Measurements from ENCODE around the gene PIEZO1.

DNA sequence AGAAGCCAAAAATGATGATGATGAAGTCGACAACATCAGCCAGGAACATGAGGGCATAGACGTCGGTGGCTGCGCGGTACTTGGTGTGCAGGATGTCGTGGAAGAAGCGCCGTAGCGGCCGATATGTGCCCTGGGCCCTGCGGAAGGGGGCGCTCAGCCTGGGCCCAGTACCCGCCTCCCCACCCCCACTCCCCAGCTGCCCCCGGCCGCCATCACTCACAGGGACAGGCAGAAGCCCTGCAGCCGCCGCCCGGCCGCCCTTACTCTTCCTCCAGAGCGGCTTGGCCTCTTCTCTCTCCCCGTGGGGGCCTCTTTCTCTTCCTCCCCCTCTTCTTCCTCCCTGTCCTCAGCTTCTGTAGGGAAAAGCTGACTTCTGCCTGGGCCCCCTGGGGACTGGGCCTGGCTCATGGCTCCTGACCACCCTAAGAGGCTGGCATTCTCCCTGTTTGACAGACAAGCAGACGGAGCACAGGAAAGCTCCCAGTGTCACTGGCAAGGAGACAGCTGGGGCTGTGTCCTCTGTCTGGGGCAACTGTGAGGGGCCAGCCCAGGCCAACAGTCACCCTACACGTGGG is 64.5 kb downstream of the PIEZO1 start:
- TF ChIP-seq EZH2 (IDR thresholded peaks at IDR 0.05) = no peak
- no peak for TF ChIP-seq CTCF (IDR thresholded peaks at IDR 0.05)
- TF ChIP-seq EZH2phosphoT487 (IDR thresholded peaks at IDR 0.05) = no peak
